ENCODE data around the gene MIS12.

DNA sequence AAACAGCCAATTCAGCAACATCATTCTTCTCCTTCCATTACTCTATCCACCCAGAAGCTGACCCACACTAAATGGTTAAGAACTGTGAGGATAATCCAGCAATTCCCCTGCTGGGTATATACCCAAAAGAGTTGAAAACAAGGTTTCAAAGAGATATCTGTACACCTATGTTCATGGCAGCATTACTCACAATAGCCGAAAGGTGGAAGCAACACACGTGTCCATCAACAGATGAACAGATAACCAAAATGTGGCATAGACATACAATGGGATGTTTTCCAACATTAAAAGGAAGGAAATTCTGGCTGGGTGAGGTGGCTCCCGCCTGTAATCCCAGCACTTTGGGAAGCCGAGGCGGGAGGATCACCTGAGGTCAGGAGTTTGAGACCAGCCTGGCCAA is 19.9 kb downstream of the MIS12 start:
- TF ChIP-seq, protein P1, sequence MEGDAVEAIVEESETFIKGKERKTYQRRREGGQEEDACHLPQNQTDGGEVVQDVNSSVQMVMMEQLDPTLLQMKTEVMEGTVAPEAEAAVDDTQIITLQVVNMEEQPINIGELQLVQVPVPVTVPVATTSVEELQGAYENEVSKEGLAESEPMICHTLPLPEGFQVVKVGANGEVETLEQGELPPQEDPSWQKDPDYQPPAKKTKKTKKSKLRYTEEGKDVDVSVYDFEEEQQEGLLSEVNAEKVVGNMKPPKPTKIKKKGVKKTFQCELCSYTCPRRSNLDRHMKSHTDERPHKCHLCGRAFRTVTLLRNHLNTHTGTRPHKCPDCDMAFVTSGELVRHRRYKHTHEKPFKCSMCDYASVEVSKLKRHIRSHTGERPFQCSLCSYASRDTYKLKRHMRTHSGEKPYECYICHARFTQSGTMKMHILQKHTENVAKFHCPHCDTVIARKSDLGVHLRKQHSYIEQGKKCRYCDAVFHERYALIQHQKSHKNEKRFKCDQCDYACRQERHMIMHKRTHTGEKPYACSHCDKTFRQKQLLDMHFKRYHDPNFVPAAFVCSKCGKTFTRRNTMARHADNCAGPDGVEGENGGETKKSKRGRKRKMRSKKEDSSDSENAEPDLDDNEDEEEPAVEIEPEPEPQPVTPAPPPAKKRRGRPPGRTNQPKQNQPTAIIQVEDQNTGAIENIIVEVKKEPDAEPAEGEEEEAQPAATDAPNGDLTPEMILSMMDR (IDR thresholded peaks at IDR 0.05) = no peak
- TF ChIP-seq EZH2 (IDR thresholded peaks at IDR 0.05; ENCODE audit: borderline replicate concordance, insufficient read depth, low read depth, low read length, poor library complexity, severe bottlenecking) = no peak

Data from B cell (primary cell).